Measurements from ENCODE around the gene CRIM1. TPM values are rescaled to one million over a fixed set of nuclear protein-coding genes. Genes with fewer than 3 reads are reported as not detected.

CRIM1 gene
- total and polyA plus RNA-seq, 5 donors from 2014 or later, result 0.15 to 2.7 (median 0.74) TPM

GRCh38 chr2:36568516-36569246, 213.1 kb downstream of the CRIM1 start:
- Histone ChIP-seq H3K4me1 (ENCODE audit: control insufficient read depth, insufficient read depth, low read length, poor library complexity, severe bottlenecking) (no peaks in the 10 kb centered on the region), H3K4me3 (ENCODE audit: low read depth, low read length) (no peak overlapping the region), H3K36me3 (ENCODE audit: control insufficient read depth, insufficient read depth, low read length) (peaks cover 11% of the 10 kb centered on the region), H3K9me3 (ENCODE audit: control insufficient read depth in 2 of 2, low read length in 2 of 2) (no peaks in the 10 kb centered on the region), H3K27ac (ENCODE audit: insufficient read depth, low read length, poor library complexity, severe bottlenecking) (no peak overlapping the region), H3K27me3 (ENCODE audit: control insufficient read depth, insufficient read depth, low read length) (no peaks in the 10 kb centered on the region)
- no peak for ATAC-seq (ENCODE audit: low read depth in 2 of 2)
- Mint-ChIP-seq H3K27me3 (no peaks in the 10 kb centered on the region), H3K27ac (no peak overlapping the region), H3K9me3 (no peaks in the 10 kb centered on the region), H3K4me3 (no peak overlapping the region), H3K36me3 (peaks cover 48% of the 10 kb centered on the region), H3K4me1 (peaks cover 7 to 10% (median 9%) of the 10 kb centered on the region in 4 donors)
- DNase-seq, result no peak

DNA sequence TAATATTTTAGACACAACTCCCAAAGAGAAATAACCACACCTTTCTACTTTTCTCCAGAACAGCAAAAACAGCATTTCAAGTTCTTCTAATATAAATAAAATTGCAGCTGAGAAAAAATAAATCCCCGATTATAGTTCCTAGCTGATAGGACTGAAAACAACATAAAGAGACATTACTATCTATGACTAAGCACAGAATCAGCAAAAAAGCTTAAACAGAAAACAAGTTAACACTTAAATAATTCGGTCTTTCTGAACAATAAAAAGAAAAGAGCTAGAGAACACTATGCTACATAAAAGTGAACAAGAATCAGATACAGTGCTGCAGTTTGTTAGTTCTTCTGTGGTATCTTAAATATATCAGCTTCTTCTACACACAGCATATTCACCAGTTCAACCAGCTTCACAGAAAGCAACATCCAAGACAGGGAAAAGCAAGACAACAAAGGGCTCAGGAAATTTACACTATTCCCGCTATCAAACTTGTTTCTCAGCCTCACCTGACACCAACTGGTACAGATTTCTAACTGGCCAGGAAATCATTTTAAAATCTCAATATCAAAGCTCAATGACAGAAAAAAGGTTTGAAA, 213.8 kb downstream of the CRIM1 start:
- ATAC-seq (ENCODE audit: low read depth in 2 of 2) (no peak), DNase-seq (no peak)
- Histone ChIP-seq H3K4me1 (ENCODE audit: control insufficient read depth, insufficient read depth, low read length, poor library complexity, severe bottlenecking) (no peaks in the 10 kb centered on the region), H3K27ac (ENCODE audit: insufficient read depth, low read length, poor library complexity, severe bottlenecking) (no peak overlapping the region), H3K9me3 (ENCODE audit: control insufficient read depth in 2 of 2, low read length in 2 of 2) (no peaks in the 10 kb centered on the region), H3K36me3 (ENCODE audit: control insufficient read depth, insufficient read depth, low read length) (peaks cover 14% of the 10 kb centered on the region), H3K27me3 (ENCODE audit: control insufficient read depth, insufficient read depth, low read length) (no peaks in the 10 kb centered on the region), H3K4me3 (ENCODE audit: low read depth, low read length) (no peak overlapping the region)
- H3K36me3 Mint-ChIP-seq, result peaks cover 49% of the 10 kb centered on the region
- no peaks in the 10 kb centered on the region for H3K27me3 Mint-ChIP-seq
- H3K9me3 Mint-ChIP-seq, result no peaks in the 10 kb centered on the region
- peaks cover 6 to 12% (median 8%) of the 10 kb centered on the region in 4 donors for H3K4me1 Mint-ChIP-seq
- H3K27ac Mint-ChIP-seq, result peak overlapping the region in 1 of 3 donors; percentile 49
- H3K4me3 Mint-ChIP-seq, result no peak overlapping the region

DNA sequence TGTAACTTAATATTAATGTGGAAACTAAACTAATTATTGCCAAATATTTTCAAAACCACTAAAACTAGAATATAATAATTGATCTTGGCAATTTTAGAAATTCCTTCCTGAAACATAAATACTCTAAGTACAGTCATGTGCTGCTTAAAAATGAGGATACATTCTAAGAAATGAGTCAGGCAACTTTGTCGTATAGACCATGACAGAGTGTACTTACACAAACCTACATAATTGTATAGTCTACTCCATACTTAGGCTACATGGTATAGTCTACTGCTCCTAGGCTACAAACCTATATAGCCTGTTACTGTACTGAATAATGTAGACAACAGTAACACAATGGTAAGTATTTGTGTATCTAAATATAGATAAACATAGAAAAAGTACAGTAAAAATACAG, 214.8 kb downstream of the CRIM1 start:
- H3K27ac Mint-ChIP-seq, result no peak overlapping the region
- H3K27me3 Mint-ChIP-seq, result no peaks in the 10 kb centered on the region
- no peak overlapping the region for H3K27ac ChIP-seq (ENCODE audit: insufficient read depth, low read length, poor library complexity, severe bottlenecking)
- H3K4me3 ChIP-seq (ENCODE audit: low read depth, low read length), result no peak overlapping the region
- H3K36me3 Mint-ChIP-seq, result peaks cover 48% of the 10 kb centered on the region
- no peaks in the 10 kb centered on the region for H3K9me3 ChIP-seq (ENCODE audit: control insufficient read depth in 2 of 2, low read length in 2 of 2)
- no peaks in the 10 kb centered on the region for H3K4me1 ChIP-seq (ENCODE audit: control insufficient read depth, insufficient read depth, low read length, poor library complexity, severe bottlenecking)
- H3K4me3 Mint-ChIP-seq, result no peak overlapping the region
- no peaks in the 10 kb centered on the region for H3K9me3 Mint-ChIP-seq
- peaks cover 5 to 12% (median 6%) of the 10 kb centered on the region in 4 donors for H3K4me1 Mint-ChIP-seq
- no peaks in the 10 kb centered on the region for H3K27me3 ChIP-seq (ENCODE audit: control insufficient read depth, insufficient read depth, low read length)
- peaks cover 15% of the 10 kb centered on the region for H3K36me3 ChIP-seq (ENCODE audit: control insufficient read depth, insufficient read depth, low read length)
- DNase-seq, result no peak
- no peak for ATAC-seq (ENCODE audit: low read depth in 2 of 2)

GRCh38 chr2:36572054-36572718, 216.6 kb downstream of the CRIM1 start:
- H3K36me3 Mint-ChIP-seq, result peaks cover 47% of the 10 kb centered on the region
- Histone ChIP-seq H3K36me3 (ENCODE audit: control insufficient read depth, insufficient read depth, low read length) (peaks cover 20% of the 10 kb centered on the region), H3K4me3 (ENCODE audit: low read depth, low read length) (no peak overlapping the region), H3K4me1 (ENCODE audit: control insufficient read depth, insufficient read depth, low read length, poor library complexity, severe bottlenecking) (no peaks in the 10 kb centered on the region), H3K27ac (ENCODE audit: insufficient read depth, low read length, poor library complexity, severe bottlenecking) (no peak overlapping the region), H3K9me3 (ENCODE audit: control insufficient read depth in 2 of 2, low read length in 2 of 2) (no peaks in the 10 kb centered on the region), H3K27me3 (ENCODE audit: control insufficient read depth, insufficient read depth, low read length) (no peaks in the 10 kb centered on the region)
- H3K27ac Mint-ChIP-seq, result peak overlapping the region in 2 of 3 donors; percentile 3 to 17
- ATAC-seq (ENCODE audit: low read depth in 2 of 2), result no peak
- peaks cover under 1 to 12% (median 7%) of the 10 kb centered on the region in 4 donors for H3K4me1 Mint-ChIP-seq
- DNase-seq, result no peak
- no peaks in the 10 kb centered on the region for H3K9me3 Mint-ChIP-seq
- H3K27me3 Mint-ChIP-seq, result no peaks in the 10 kb centered on the region
- no peak overlapping the region for H3K4me3 Mint-ChIP-seq

DNA sequence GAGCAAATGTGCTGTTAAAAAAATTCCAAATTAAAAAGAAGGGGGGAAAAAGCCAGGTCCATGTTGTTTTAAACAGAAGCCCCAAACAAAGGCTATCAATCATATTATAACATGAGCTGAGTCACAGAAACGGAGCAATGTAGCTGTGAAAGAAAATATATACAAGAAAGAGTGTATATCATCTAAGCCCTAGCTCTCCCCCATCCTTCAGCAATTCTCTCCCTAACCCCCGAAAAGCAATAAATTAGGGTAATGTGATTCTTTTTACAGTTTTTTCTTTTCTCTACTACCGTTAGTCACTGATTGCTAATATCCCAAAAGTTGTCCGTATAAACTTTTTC, 217.1 kb downstream of the CRIM1 start:
- Histone ChIP-seq H3K27ac (ENCODE audit: insufficient read depth, low read length, poor library complexity, severe bottlenecking) (no peak overlapping the region), H3K36me3 (ENCODE audit: control insufficient read depth, insufficient read depth, low read length) (peaks cover 24% of the 10 kb centered on the region), H3K27me3 (ENCODE audit: control insufficient read depth, insufficient read depth, low read length) (no peaks in the 10 kb centered on the region), H3K4me1 (ENCODE audit: control insufficient read depth, insufficient read depth, low read length, poor library complexity, severe bottlenecking) (no peaks in the 10 kb centered on the region), H3K9me3 (ENCODE audit: control insufficient read depth in 2 of 2, low read length in 2 of 2) (no peaks in the 10 kb centered on the region), H3K4me3 (ENCODE audit: low read depth, low read length) (no peak overlapping the region)
- Mint-ChIP-seq H3K4me3 (no peak overlapping the region), H3K27me3 (no peaks in the 10 kb centered on the region), H3K4me1 (peaks cover 0 to 12% (median 7%) of the 10 kb centered on the region in 4 donors), H3K9me3 (no peaks in the 10 kb centered on the region), H3K36me3 (peaks cover 50% of the 10 kb centered on the region), H3K27ac (peak overlapping the region in 1 of 3 donors; percentile 3)
- no peak for ATAC-seq (ENCODE audit: low read depth in 2 of 2)
- no peak for DNase-seq

GRCh38 chr2:36573165-36573564, 217.6 kb downstream of the CRIM1 start:
- no peaks in the 10 kb centered on the region for H3K4me1 ChIP-seq (ENCODE audit: control insufficient read depth, insufficient read depth, low read length, poor library complexity, severe bottlenecking)
- Mint-ChIP-seq H3K36me3 (peaks cover 51% of the 10 kb centered on the region), H3K27ac (peak overlapping the region in 1 of 3 donors; percentile 8), H3K4me3 (no peak overlapping the region), H3K27me3 (no peaks in the 10 kb centered on the region), H3K4me1 (peaks cover under 1 to 12% (median 7%) of the 10 kb centered on the region in 4 donors), H3K9me3 (no peaks in the 10 kb centered on the region)
- ATAC-seq (ENCODE audit: low read depth in 2 of 2) (no peak), DNase-seq (no peak)
- no peaks in the 10 kb centered on the region for H3K9me3 ChIP-seq (ENCODE audit: control insufficient read depth in 2 of 2, low read length in 2 of 2)
- peaks cover 27% of the 10 kb centered on the region for H3K36me3 ChIP-seq (ENCODE audit: control insufficient read depth, insufficient read depth, low read length)
- no peak overlapping the region for H3K27ac ChIP-seq (ENCODE audit: insufficient read depth, low read length, poor library complexity, severe bottlenecking)
- H3K27me3 ChIP-seq (ENCODE audit: control insufficient read depth, insufficient read depth, low read length), result no peaks in the 10 kb centered on the region
- no peak overlapping the region for H3K4me3 ChIP-seq (ENCODE audit: low read depth, low read length)

- DNase-seq (no peak), ATAC-seq (ENCODE audit: low read depth in 2 of 2) (no peak)
- no peak overlapping the region for H3K27ac ChIP-seq (ENCODE audit: insufficient read depth, low read length, poor library complexity, severe bottlenecking)
- no peaks in the 10 kb centered on the region for H3K9me3 ChIP-seq (ENCODE audit: control insufficient read depth in 2 of 2, low read length in 2 of 2)
- Mint-ChIP-seq H3K27me3 (no peaks in the 10 kb centered on the region), H3K36me3 (peaks cover 65% of the 10 kb centered on the region), H3K27ac (no peak overlapping the region), H3K9me3 (no peaks in the 10 kb centered on the region), H3K4me3 (no peak overlapping the region), H3K4me1 (peaks cover 9 to 10% (median 9%) of the 10 kb centered on the region in 4 donors)
- no peak overlapping the region for H3K4me3 ChIP-seq (ENCODE audit: low read depth, low read length)
- no peaks in the 10 kb centered on the region for H3K4me1 ChIP-seq (ENCODE audit: control insufficient read depth, insufficient read depth, low read length, poor library complexity, severe bottlenecking)
- H3K36me3 ChIP-seq (ENCODE audit: control insufficient read depth, insufficient read depth, low read length), result peaks cover 41% of the 10 kb centered on the region
- H3K27me3 ChIP-seq (ENCODE audit: control insufficient read depth, insufficient read depth, low read length), result no peaks in the 10 kb centered on the region
Observed at GRCh38 chr2:36574560-36574959, 219.0 kb downstream of the CRIM1 start.
